CD14-positive monocyte (primary cell): ENCODE data around the gene GFI1B. TPM values are rescaled to one million over a fixed set of nuclear protein-coding genes. Genes with fewer than 3 reads are reported as not detected.
A peak's percentile ranks its signal among the peaks of the same experiment; 100 is the strongest.

Experiments used
- DNase-seq, 3 donors: peaks; one replicate each; pipeline ENCODE4 v3.0.0-alpha.2; 2011 to 2022
- H2AFZ ChIP-seq: 2 replicates; pipeline ENCODE4 v1.6.0; 2012; ENCODE audit warnings: mild to moderate bottlenecking, low read depth, low read length, inconsistent platforms; ENCODE audit not compliant: insufficient read depth, poor library complexity, severe bottlenecking
- H3K27ac ChIP-seq, 2 donors: 1 replicate in 1 of 2; 2 replicates in 1 of 2; pipeline ENCODE4 v1.5.1; 2012 to 2013; ENCODE audit warnings: low read length in 2 of 2, control low read depth in 1 of 2, inconsistent platforms in 1 of 2, low read depth in 1 of 2, mild to moderate bottlenecking in 1 of 2
- H3K27me3 ChIP-seq, 2 donors: one replicate each; pipeline versions ENCODE4 v1.6.0 to v1.6.1; 2011 to 2013; ENCODE audit warnings: low read length in 2 of 2; ENCODE audit not compliant: control insufficient read depth in 2 of 2, insufficient read depth in 2 of 2
- H3K36me3 ChIP-seq, 2 donors: replicated peaks in 1 of 2; 1 replicate in 1 of 2; 2 replicates in 1 of 2; pipeline versions ENCODE4 v1.5.1 to v1.6.1; 2012 to 2013; ENCODE audit warnings: low read length in 2 of 2, control low read depth in 1 of 2, inconsistent platforms in 1 of 2, mild to moderate bottlenecking in 1 of 2; ENCODE audit not compliant: insufficient read depth in 2 of 2, control insufficient read depth in 1 of 2
- H3K4me1 ChIP-seq, 2 donors: 1 replicate in 1 of 2; 2 replicates in 1 of 2; pipeline versions ENCODE4 v1.5.1 to v1.6.1; 2012 to 2013; ENCODE audit warnings: low read length in 2 of 2, control low read depth in 1 of 2, inconsistent platforms in 1 of 2, mild to moderate bottlenecking in 1 of 2, moderate library complexity in 1 of 2; ENCODE audit not compliant: insufficient read depth in 2 of 2, control insufficient read depth in 1 of 2
- H3K4me2 ChIP-seq: replicated peaks from 2 replicates; pipeline ENCODE3; 2012; ENCODE audit warnings: low read length, moderate library complexity, mild to moderate bottlenecking; ENCODE audit not compliant: poor library complexity, severe bottlenecking; ENCODE audit errors: extremely low read depth
- H3K4me3 ChIP-seq, 3 experiments: fragments of 200-600 bp in 1 of 3; sonication (generic) in 1 of 3; replicated peaks in 1 of 3; 1 replicate in 2 of 3; 2 replicates in 1 of 3; pipeline ENCODE4 v1.5.1; 2011 to 2013; ENCODE audit warnings: low read length in 3 of 3, mild to moderate bottlenecking in 3 of 3, control low read depth in 2 of 3, low read depth in 2 of 3, inconsistent platforms in 1 of 3, moderate library complexity in 1 of 3
- H3K79me2 ChIP-seq: 2 replicates; pipeline ENCODE4 v1.6.0; 2012; ENCODE audit warnings: mild to moderate bottlenecking, control low read depth, inconsistent platforms, low read length, moderate library complexity; ENCODE audit not compliant: insufficient read depth
- H3K9ac ChIP-seq: 2 replicates; pipeline ENCODE4 v1.6.0; 2017; ENCODE audit warnings: low read length, mild to moderate bottlenecking; ENCODE audit not compliant: insufficient read depth, poor library complexity, severe bottlenecking
- H3K9me3 ChIP-seq, 2 donors: replicated peaks in 1 of 2; 1 replicate in 1 of 2; 2 replicates in 1 of 2; pipeline versions ENCODE4 v1.5.1 to v1.6.1; 2012 to 2013; ENCODE audit warnings: low read length in 2 of 2, control low read depth in 1 of 2; ENCODE audit not compliant: control insufficient read depth in 1 of 2, insufficient read depth in 1 of 2
- H4K20me1 ChIP-seq: 2 replicates; pipeline ENCODE4 v1.6.0; 2012; ENCODE audit warnings: mild to moderate bottlenecking, low read length, control low read depth, moderate library complexity; ENCODE audit not compliant: insufficient read depth
- H3K27ac Mint-ChIP-seq, 7 donors: one replicate each; pipeline ENCODE4 v1.8.0; 2020; ENCODE audit warnings: mild to moderate bottlenecking in 7 of 7, mixed read lengths in 7 of 7, moderate library complexity in 6 of 7, inconsistent platforms in 2 of 7
- H3K27me3 Mint-ChIP-seq, 3 donors: one replicate each; pipeline ENCODE4 v1.8.0; 2021 to 2022; ENCODE audit warnings: low read depth in 3 of 3, mild to moderate bottlenecking in 3 of 3, mixed read lengths in 3 of 3, moderate library complexity in 3 of 3, inconsistent platforms in 1 of 3
- H3K36me3 Mint-ChIP-seq, 2 donors: one replicate each; pipeline ENCODE4 v1.8.0; 2020; ENCODE audit warnings: mixed read lengths in 2 of 2, inconsistent platforms in 1 of 2, mild to moderate bottlenecking in 1 of 2
- H3K4me1 Mint-ChIP-seq: one replicate; pipeline ENCODE4 v1.8.0; 2020; ENCODE audit warnings: mild to moderate bottlenecking, mixed read lengths
- H3K4me3 Mint-ChIP-seq, 2 donors: one replicate each; pipeline ENCODE4 v1.8.0; 2020; ENCODE audit warnings: mild to moderate bottlenecking in 2 of 2, mixed read lengths in 2 of 2, moderate library complexity in 1 of 2
- H3K9me3 Mint-ChIP-seq, 7 donors: one replicate each; pipeline ENCODE4 v1.8.0; 2020 to 2022; ENCODE audit warnings: mixed read lengths in 7 of 7, mild to moderate bottlenecking in 6 of 7, moderate library complexity in 6 of 7, inconsistent platforms in 2 of 7
- CTCF ChIP-seq: fragments of 200-600 bp; IDR thresholded peaks from one replicate; pipeline ENCODE4 v1.8.0; 2022; ENCODE audit warnings: antibody characterized with exemption, mild to moderate bottlenecking
- WGBS: methylation state at CpG from one replicate; pipeline ENCODE4 v1.1.5; 2013; ENCODE audit warnings: missing lambda C conversion rate; ENCODE audit not compliant: insufficient coverage; 5-methylcytosine and 5-hydroxymethylcytosine counted together
- intact Hi-C, 2 donors: fragments of 100-400 bp; cut with micrococcal nuclease; formaldehyde crosslinking; loops; one replicate each; pipeline versions ENCODE4 v1.15.0 to v1.15.1; 2023
- polyA plus RNA-seq, 3 donors: library from polyadenylated mRNA; depleted of rRNA in 1 of 3; unstranded in 2 of 3; stranded (reverse) in 1 of 3; fragments of 300-500 nt in 2 of 3; fragments of >200 nt in 1 of 3; fragmentation: Illumina TruSeq in 2 of 3; gene quantifications; 1 replicate in 2 of 3; 2 replicates in 1 of 3; pipeline ENCODE4 v1.2.3, GENCODE V29; 2012 to 2021

Gene GFI1B
- polyA plus RNA-seq, 3 donors: 0.06 to 0.39 (median 0.21) TPM

- DNase-seq: no peak
- Mint-ChIP-seq H3K4me3 (no peak overlapping the region), H3K36me3 (no peaks in the 10 kb centered on the region), H3K4me1 (peaks cover 20% of the 10 kb centered on the region), H3K27ac (peak overlapping the region in 1 of 7 donors; percentile 25), H3K27me3 (peaks cover 0 to 3% (median 0%) of the 10 kb centered on the region in 3 donors), H3K9me3 (peaks cover 0 to 2% (median 0%) of the 10 kb centered on the region in 7 donors)
- Histone ChIP-seq H2AFZ (peak overlapping the region; percentile 65), H3K4me2 (no peak overlapping the region), H3K27me3 (no peaks in the 10 kb centered on the region), H3K9me3 (no peaks in the 10 kb centered on the region), H3K27ac (no peak overlapping the region), H4K20me1 (peaks cover 5% of the 10 kb centered on the region), H3K4me3 (no peak overlapping the region), H3K79me2 (peaks cover 28% of the 10 kb centered on the region), H3K36me3 (no peaks in the 10 kb centered on the region), H3K9ac (no peak overlapping the region), H3K4me1 (peaks cover 16 to 20% of the 10 kb centered on the region in 2 donors)
- intact Hi-C loops: loop anchor here in 1 of 2 donors (10.0 kb wide), 1 partner anchor 388 kb away; the partner anchor contains the start of gene SURF6
- no peak for TF ChIP-seq CTCF
- 95% methylated on average over 5 of the region's 7 CpGs for WGBS
These were observed 31.7 kb upstream of the GFI1B start for GRCh38 chr9:132946631-132947295.

GRCh38 chr9:132947756-132948155 is 30.7 kb upstream of the GFI1B start:
- H3K9ac ChIP-seq: no peak overlapping the region
- H3K9me3 Mint-ChIP-seq: peaks cover 0 to 2% (median 0%) of the 10 kb centered on the region in 7 donors
- WGBS: 100% methylated on average over 2 of the region's 8 CpGs
- H3K4me1 Mint-ChIP-seq: peaks cover 15% of the 10 kb centered on the region
- H3K36me3 Mint-ChIP-seq: no peaks in the 10 kb centered on the region
- no peaks in the 10 kb centered on the region for H3K36me3 ChIP-seq
- intact Hi-C loops: loop anchor here in 1 of 2 donors (10.0 kb wide), 1 partner anchor 387 kb away; the partner anchor contains the start of gene SURF6
- H3K79me2 ChIP-seq: peaks cover 18% of the 10 kb centered on the region
- no peak overlapping the region for H3K27ac Mint-ChIP-seq
- no peak overlapping the region for H3K4me3 ChIP-seq
- no peak for TF ChIP-seq CTCF
- no peaks in the 10 kb centered on the region for H3K27me3 ChIP-seq
- H3K9me3 ChIP-seq: no peaks in the 10 kb centered on the region
- peaks cover 0 to 3% (median 0%) of the 10 kb centered on the region in 3 donors for H3K27me3 Mint-ChIP-seq
- no peak overlapping the region for H3K27ac ChIP-seq
- no peaks in the 10 kb centered on the region for H4K20me1 ChIP-seq
- no peak for DNase-seq
- peaks cover 16 to 20% of the 10 kb centered on the region in 2 donors for H3K4me1 ChIP-seq
- no peak overlapping the region for H3K4me2 ChIP-seq
- H3K4me3 Mint-ChIP-seq: no peak overlapping the region
- H2AFZ ChIP-seq: no peak overlapping the region
